Non-pigmented ciliary epithelial cell (primary cell): ENCODE results near the gene PRSS56.
"Not testable (repeated sequence)": the region's sequence is repeated elsewhere in the genome, so short reads cannot be mapped to it uniquely, and the experiment has no call there.

ENCODE experiments used
- DNase-seq: peaks from one replicate; pipeline ENCODE4 v3.0.0-alpha.2; 2010; ENCODE audit warnings: low read depth

The PRSS56 gene

DNA sequence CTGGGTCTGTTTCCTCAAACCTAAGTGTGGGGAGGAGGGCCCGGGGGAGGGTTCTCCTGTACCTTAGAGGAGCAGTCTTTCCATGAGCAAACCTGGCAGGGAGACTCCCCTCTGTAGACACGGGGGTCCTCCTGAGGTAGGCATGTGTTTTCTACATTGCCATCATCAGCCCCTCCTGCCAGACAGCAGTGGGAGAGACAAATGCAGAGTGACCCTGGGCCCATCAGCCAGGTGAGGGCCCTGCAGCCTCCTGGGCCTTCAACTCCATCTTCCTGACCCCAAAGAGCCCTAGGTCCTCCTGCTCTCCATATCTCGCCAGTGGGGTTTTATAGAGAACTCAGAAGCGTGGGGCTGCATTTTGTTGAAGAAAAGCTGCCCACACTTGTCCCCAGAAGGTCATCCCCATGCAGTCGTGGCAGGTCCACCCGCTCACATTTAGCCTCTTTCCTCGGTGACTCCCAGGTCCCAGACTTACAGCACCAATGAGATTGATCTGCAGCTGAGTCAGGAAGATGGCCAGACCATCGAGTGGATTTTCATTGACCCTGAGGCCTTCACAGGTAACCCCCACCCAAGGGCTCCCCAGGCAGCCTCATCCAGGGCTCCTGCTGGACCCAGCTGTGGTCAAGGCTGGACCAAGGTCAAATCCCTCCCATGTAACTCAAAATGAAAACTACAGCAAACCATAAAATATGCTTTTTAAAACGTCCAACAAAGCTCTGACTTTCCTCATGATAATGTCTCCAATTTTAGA lies 21.9 kb downstream of the PRSS56 start:
- no peak for DNase-seq

GRCh38 chr2:232542715-232543467 lies 22.7 kb downstream of the PRSS56 start:
- no peak for DNase-seq

DNA sequence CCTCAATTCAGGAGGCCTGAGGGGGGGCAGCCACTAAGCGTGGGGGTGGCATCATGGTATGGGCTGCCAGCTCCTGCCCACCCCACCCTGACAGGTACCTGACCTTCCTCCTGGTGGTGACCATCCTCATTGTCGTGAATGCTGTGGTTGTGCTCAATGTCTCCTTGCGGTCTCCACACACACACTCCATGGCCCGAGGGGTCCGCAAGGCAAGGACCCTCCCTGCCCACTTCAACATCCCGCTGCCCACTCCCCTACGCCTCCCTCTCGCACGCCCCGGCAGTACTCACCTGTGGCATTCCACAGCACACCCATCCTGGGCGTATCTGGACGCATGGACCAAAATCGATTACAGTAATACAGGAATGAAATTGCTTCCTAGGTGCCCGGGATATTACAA lies 23.3 kb downstream of the PRSS56 start:
- DNase-seq: no peak

DNA sequence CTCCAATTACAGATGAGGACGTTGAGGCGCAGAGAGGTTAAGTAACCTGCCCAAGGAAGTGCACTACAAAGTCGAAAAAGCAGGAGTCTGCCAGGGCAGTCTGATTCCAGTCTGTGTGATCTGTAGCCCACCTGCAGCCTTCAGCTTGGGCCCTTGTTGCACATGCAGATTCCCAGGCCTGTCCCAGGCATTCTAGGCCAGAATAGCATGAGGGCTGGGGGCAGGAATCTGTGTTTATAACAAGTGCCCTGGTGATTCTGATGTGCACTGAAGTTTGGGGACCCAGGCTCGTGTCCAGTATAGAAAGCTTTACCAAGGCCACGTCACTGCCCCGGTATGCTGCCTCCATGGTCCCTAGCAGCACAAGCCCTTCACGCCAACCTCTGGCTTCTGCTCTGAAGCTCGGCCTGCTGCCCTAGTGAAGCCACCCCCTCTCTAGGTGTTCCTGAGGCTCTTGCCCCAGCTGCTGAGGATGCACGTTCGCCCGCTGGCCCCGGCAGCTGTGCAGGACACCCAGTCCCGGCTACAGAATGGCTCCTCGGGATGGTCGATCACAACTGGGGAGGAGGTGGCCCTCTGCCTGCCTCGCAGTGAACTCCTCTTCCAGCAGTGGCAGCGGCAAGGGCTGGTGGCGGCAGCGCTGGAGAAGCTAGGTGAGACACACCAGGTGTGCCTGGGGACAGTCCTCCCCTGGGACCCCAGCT lies 23.9 kb downstream of the PRSS56 start:
- DNase-seq: no peak

DNA sequence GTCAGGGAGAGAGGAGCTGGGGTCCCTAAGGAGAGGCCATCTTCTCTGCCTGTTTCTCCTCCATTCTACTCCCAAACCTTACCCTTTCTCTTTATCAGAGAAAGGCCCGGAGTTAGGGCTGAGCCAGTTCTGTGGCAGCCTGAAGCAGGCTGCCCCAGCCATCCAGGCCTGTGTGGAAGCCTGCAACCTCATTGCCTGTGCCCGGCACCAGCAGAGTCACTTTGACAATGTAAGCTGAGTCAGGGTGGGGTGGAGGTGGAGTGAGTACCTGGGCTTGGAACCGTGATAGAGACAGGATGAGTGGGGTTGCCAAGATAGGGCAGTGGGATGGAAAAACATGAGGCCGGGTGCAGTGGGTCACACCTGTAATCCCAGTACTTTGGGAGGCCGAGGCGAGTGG lies 24.5 kb downstream of the PRSS56 start:
- no peak for DNase-seq

- no peak for DNase-seq
Measured at GRCh38 chr2:232545511-232546375, 25.6 kb downstream of the PRSS56 start.

DNA sequence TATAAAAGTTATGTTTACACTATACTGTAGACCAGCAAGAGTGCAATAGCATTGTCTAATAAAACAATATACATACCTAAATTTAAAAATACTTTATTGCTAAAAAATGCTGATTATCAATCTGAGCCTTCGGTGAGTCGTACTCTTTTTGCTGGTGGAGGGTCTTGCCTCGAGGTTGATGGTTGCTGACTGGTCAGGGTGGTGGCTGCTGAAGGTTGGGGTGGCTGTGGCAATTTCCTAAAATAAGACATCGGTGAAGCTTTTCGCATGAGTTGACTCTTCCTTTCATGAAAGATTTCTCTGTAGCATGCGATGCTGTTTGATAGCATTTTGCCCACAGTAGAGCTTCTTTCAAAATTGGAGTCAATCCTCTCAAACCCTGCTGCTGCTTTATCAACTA lies 27.8 kb downstream of the PRSS56 start:
- DNase-seq: no peak

GRCh38 chr2:232549655-232550353 lies 29.6 kb downstream of the PRSS56 start:
- DNase-seq: no peak

GRCh38 chr2:232550354-232551249 lies 30.4 kb downstream of the PRSS56 start, which contains the start of the genes EIF4E2 and TIGD1:
Gene EIF4E2 (plus strand): TSS chr2:232550689. CDS start chr2:232550725, 36 bp downstream.
Gene TIGD1 (minus strand): TSS chr2:232550557. CDS start chr2:232549882, 675 bp downstream.
- DNase-seq: no peak

GRCh38 chr2:232551250-232551638 lies 31.1 kb downstream of the PRSS56 start:
- DNase-seq: no peak

- DNase-seq: no peak
Measured at GRCh38 chr2:232551776-232552175, 31.6 kb downstream of the PRSS56 start.

GRCh38 chr2:232556426-232556825 lies 36.2 kb downstream of the PRSS56 start:
- DNase-seq: no peak

DNA sequence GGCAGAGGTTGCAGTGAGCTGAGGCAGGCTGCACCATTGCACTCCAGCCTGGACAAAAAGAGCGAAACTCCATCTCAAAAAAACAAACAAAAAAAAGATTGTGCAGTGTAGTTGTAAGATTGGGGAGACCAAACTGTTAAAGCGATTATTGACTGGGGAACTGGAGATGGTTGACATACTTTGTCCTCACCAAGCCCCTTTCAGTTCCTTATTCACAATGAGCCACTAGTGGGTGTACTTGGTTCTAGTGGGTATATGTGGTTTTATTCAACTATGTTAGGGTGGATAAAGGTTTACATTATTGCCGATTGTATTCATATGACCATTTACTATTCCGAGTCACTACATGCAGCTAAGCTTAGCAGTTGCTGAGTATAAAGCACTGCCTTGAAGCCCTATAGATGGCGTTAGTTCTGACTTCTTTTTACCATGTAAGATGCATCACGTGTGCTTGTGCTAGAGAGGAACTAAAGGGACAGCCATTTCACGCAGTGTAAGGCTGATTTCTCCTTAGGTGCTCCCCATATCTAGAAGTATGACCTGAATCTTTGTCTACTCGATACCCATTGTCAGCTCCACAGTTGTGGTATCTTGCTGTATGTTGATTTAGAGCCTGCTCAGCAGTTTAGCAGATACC lies 42.4 kb downstream of the PRSS56 start:
- no peak for DNase-seq

- DNase-seq: no peak
Measured at GRCh38 chr2:232563580-232563979, 43.4 kb downstream of the PRSS56 start.

DNA sequence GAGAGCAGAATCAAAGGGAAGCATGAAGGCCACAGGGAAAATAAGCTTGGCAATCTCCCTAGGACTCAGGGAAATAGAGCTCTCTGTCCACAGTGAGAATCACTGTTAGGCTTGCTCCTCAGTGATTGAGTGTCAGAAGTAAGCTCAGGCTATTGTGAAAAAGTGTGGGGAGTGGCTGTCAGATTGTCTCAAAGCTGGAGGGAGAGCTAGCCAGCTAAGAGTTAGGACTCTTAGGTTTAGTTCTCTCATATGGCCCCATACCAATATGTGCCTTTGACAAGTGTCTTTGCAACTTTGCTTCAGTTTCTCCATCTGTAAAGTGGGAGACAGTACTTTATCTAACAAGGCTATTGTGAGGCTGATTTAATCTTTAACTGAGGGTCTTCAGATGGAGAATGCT lies 47.5 kb downstream of the PRSS56 start:
- DNase-seq: no peak

GRCh38 chr2:232568161-232568560 lies 48.0 kb downstream of the PRSS56 start:
- DNase-seq: no peak

DNA sequence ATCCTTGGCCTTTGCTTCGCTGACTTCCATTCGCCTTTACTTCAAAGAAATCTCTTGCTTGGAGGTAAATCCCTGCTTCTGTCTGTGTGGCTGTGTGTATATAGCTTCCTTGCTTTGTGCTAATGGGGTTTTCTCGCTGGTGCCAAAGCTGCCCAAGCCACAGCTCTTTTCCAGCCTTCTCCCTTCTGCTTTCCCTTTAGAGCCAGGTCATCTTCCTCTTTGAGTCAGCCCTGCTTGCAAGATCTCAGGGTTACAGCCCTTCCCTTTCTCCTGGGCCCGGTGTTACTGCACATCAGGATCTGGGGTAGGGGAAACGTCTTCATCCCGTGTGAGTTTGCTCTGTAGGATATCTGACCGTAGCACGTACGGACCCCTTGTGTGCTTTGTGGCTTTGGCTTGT lies 49.4 kb downstream of the PRSS56 start:
- DNase-seq: no peak

DNA sequence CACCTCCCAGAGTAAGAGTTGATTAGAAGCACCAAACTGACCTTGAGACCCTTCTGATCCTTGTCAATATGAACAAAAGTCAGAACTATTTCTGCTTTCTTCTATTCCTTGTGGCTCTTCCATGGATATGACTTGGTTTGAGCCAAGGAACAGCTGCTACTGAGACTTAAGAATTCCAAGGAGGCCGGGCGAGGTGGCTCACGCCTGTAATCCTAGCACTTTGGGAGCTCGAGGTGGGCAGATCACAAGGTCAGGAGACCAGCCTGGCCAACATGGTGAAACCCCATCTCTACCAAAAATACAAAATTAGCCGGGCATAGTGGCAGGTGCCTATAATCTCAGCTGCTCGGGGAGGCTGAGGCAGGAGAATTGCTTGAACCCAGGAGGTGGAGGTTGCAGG lies 50.3 kb downstream of the PRSS56 start:
- not testable (repeated sequence) for DNase-seq

DNA sequence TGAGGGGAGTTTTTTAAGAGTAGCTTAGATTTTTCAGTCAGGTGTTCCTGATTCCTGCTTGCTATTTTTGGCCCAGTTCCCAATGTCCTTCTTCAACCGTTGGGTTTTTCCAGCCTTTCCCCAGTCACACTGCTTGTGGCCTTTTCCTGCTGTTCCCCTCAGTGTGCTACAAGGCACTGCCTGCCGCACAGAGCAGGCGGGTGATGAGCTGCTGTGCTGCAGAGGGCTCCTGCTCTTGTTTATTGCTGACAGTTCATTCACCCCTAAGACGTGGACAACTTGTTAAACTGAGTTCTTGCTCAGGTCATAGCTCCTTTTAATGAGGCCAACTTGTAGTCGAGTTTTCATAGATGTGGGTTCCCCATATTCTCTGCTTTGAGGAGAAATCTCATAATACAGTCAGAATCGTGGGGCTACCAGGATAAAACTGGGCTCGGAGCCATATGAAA lies 50.9 kb downstream of the PRSS56 start:
- no peak for DNase-seq

DNA sequence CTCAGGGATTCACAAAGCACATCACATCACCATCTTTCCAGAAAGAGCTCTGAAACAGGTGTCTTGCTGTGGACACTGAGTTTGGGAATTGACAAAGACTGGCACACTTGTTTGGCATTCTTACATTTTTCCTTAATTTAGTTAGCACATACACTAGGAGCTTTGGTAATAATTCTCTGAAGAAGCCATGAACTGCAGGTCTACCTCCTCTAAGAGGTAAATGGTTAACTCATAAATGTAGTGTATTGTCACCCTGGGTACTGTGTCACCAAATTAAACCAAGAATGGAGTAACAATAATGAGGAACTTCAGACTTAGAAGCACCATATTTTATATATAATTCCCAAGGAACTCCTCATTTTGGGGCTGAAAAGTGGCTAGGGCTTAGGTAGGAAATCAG lies 52.9 kb downstream of the PRSS56 start:
- DNase-seq: no peak
